Prostate gland (tissue), 2 donors: ENCODE results near the gene HSH2D. TPM values are rescaled to one million over a fixed set of nuclear protein-coding genes. Genes with fewer than 3 reads are reported as not detected.
"Not testable (repeated sequence)": the region's sequence is repeated elsewhere in the genome, so short reads cannot be mapped to it uniquely, and the experiment has no call there.

Source experiments
- DNase-seq: peaks from one replicate; pipeline ENCODE4 v3.0.0-alpha.2; 2019; ENCODE audit warnings: low spot score
- H3K27ac ChIP-seq, 2 donors: fragments of 200-600 bp; sonication (generic); 2 replicates each; pipeline ENCODE4 v1.5.1; 2017 to 2019
- H3K27me3 ChIP-seq: fragments of 200-600 bp; sonication (generic); replicated peaks from 2 replicates; pipeline ENCODE4 v1.5.1; 2019; ENCODE audit not compliant: insufficient read depth
- H3K36me3 ChIP-seq, 2 donors: fragments of 200-600 bp; sonication (generic); 1 replicate in 1 of 2; 2 replicates in 1 of 2; pipeline versions ENCODE4 v1.5.1 to v1.8.1; 2017 to 2019
- H3K4me1 ChIP-seq: fragments of 200-600 bp; sonication (generic); replicated peaks from 2 replicates; pipeline ENCODE4 v1.5.1; 2019
- H3K4me3 ChIP-seq, 2 donors: fragments of 200-600 bp; sonication (generic); 2 replicates each; pipeline ENCODE4 v1.5.1; 2017 to 2019
- H3K9me3 ChIP-seq: fragments of 200-600 bp; sonication (generic); 2 replicates; pipeline ENCODE4 v1.5.1; 2017
- POLR2A ChIP-seq: fragments of 450-650 bp; IDR thresholded peaks from one replicate; pipeline ENCODE4 v1.6.1; 2016; ENCODE audit warnings: antibody characterized with exemption, mild to moderate bottlenecking
- POLR2AphosphoS5 ChIP-seq: sonication (generic); formaldehyde crosslinking; IDR thresholded peaks from one replicate; pipeline ENCODE4 v1.6.1; 2017; ENCODE audit warnings: antibody characterized with exemption
- WGBS: methylation state at CpG from one replicate; pipeline ENCODE4 v1.1.5; 2018; 5-methylcytosine and 5-hydroxymethylcytosine counted together
- intact Hi-C: fragments of 100-400 bp; cut with DNase I; formaldehyde crosslinking; loops from one replicate; pipeline ENCODE4 v1.14.2; 2022
- total RNA-seq, 2 donors: library from RNA; depleted of rRNA; stranded (reverse); fragments of >200 nt; gene quantifications; one replicate each; pipeline ENCODE4 v1.1.0, GENCODE V29; 2016
- TF ChIP-seq, protein P1 (sequence below), 4 experiments: fragments of 200-600 bp in 2 of 4; fragments of 450-650 bp in 2 of 4; sonication (generic) in 2 of 4; IDR thresholded peaks; 1 replicate in 3 of 4; 2 replicates in 1 of 4; pipeline ENCODE4 v1.5.1; 2016 to 2019; ENCODE audit warnings: antibody characterized with exemption in 4 of 4, mild to moderate bottlenecking in 2 of 4, moderate library complexity in 2 of 4

The HSH2D gene
- total RNA-seq, 2 donors from 2014 or later = 12.6 to 13.5 TPM

DNA sequence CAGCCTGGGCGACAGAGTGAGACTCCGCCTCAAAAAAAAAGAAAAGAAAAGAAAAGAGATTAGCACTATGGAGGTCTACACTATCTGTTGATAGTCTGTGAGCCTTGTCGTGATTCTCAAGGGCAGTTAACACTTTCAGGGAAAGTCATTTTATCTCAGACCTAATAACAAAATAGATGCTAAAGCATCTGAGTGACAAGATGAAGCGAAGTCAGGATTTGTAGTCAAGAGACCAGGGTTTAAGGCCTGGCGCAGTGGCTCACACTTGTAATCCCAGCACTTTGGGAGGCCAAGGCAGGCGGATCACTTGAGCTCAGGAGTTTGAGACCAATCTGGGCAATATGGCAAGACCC, 45.1 kb upstream of the HSH2D start:
- TF ChIP-seq, protein P1, sequence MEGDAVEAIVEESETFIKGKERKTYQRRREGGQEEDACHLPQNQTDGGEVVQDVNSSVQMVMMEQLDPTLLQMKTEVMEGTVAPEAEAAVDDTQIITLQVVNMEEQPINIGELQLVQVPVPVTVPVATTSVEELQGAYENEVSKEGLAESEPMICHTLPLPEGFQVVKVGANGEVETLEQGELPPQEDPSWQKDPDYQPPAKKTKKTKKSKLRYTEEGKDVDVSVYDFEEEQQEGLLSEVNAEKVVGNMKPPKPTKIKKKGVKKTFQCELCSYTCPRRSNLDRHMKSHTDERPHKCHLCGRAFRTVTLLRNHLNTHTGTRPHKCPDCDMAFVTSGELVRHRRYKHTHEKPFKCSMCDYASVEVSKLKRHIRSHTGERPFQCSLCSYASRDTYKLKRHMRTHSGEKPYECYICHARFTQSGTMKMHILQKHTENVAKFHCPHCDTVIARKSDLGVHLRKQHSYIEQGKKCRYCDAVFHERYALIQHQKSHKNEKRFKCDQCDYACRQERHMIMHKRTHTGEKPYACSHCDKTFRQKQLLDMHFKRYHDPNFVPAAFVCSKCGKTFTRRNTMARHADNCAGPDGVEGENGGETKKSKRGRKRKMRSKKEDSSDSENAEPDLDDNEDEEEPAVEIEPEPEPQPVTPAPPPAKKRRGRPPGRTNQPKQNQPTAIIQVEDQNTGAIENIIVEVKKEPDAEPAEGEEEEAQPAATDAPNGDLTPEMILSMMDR (IDR thresholded peaks at IDR 0.05) = no peak
- TF ChIP-seq POLR2A = no peak
- no peak for TF ChIP-seq POLR2AphosphoS5
- Histone ChIP-seq H3K4me3 (no peak overlapping the region), H3K36me3 (peaks cover 0 to 23% of the 10 kb centered on the region in 2 donors), H3K27me3 (no peaks in the 10 kb centered on the region), H3K4me1 (no peaks in the 10 kb centered on the region), H3K9me3 (no peaks in the 10 kb centered on the region), H3K27ac (peak overlapping the region; percentile 77 to 89)
- WGBS = 88% methylated on average over 6 of the region's 6 CpGs
- intact Hi-C loops = no loop called here
- no peak for DNase-seq

DNA sequence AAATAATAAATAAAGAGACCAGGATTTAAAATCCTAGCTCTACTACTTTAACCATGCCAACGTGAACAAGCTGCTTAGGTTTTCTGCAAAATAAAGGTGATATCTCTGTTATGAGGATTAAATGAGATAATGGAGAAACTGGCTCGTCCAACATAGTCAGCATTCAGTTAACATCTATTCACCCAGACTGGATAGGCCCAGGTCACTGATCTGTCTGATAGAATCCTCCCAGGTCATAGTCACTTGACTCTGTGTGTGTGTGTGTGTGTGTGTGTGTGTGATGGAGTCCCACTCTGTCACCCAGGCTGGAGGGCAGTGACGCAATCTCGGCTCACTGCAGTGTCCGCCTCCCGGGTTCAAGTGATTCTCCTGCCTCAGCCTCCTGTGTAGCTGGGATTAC, 44.7 kb upstream of the HSH2D start:
- 94% methylated on average over 6 of the region's 6 CpGs for WGBS
- TF ChIP-seq, protein P1 (IDR thresholded peaks at IDR 0.05) = no peak
- TF ChIP-seq POLR2A (no peak), POLR2AphosphoS5 (no peak)
- intact Hi-C loops = no loop called here
- Histone ChIP-seq H3K27ac (peak overlapping the region; percentile 77 to 89), H3K27me3 (no peaks in the 10 kb centered on the region), H3K36me3 (peaks cover 0 to 27% of the 10 kb centered on the region in 2 donors), H3K9me3 (no peaks in the 10 kb centered on the region), H3K4me1 (no peaks in the 10 kb centered on the region), H3K4me3 (no peak overlapping the region)
- no peak for DNase-seq

DNA sequence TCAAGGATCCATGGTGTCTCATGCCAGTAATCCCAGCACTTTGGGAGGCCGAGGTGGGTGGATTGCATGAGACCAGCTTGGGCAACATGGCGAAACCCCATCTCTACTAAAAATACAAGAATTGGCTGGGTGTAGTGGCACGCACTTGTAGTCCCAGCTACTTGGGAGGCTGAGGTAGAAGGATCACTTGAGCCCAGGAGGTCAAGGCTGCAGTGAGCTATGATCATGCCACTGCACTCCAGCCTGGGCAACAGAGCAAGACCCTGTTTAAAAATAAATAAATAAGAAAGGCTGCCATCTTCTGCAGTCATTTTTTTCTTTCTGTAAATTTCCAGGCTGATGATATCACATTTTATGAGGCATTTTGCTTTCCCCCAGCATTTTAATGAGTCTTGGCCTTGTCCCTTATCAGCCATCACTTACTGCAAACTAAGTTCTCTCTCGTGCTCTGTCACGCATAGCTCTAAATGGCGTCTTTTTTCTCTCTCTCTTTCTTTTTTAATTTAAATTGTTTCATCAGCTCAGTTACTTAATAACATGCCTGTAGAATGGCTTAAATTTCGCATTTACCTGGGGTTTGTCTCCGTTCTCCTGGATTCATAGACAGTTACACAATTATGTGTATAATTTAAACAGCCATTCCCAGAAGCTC, 44.0 kb upstream of the HSH2D start:
- H3K27ac ChIP-seq = peak overlapping the region; percentile 77 to 89
- H3K4me1 ChIP-seq, H3K9me3 ChIP-seq, H3K4me3 ChIP-seq, H3K27me3 ChIP-seq, DNase-seq, intact Hi-C loops: not testable (repeated sequence)
- H3K36me3 ChIP-seq = peaks cover 0 to 27% of the 10 kb centered on the region in 2 donors
- peak; percentile 86 for TF ChIP-seq POLR2AphosphoS5
- WGBS = 47% methylated on average over 8 of the region's 8 CpGs

DNA sequence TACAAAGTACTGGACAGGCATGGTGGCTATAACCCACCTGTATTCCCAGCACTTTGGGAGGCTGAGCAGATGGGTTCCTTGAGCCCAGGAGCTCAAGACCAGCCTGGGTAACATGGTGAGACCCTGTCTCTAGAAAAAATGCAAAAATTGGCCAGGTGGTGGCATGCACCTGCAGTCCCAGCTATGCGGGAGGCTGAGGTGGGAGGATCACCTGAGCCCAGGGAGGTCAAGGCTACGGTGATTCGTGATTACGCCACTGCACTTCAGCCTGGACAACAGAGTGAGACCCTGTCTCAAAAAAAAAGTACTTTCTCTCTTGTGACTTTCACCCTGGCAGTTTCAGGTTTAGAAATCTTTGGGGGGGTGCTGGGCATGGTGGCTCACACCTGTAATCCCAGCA, 43.0 kb upstream of the HSH2D start:
- TF ChIP-seq POLR2AphosphoS5 (no peak), POLR2A (no peak)
- TF ChIP-seq, protein P1 (IDR thresholded peaks at IDR 0.05) = no peak
- no peak for DNase-seq
- no peaks in the 10 kb centered on the region for H3K4me1 ChIP-seq
- intact Hi-C loops = no loop called here
- no peak overlapping the region for H3K4me3 ChIP-seq
- peaks cover 0 to 22% of the 10 kb centered on the region in 2 donors for H3K36me3 ChIP-seq
- H3K27me3 ChIP-seq = no peaks in the 10 kb centered on the region
- H3K27ac ChIP-seq = peak overlapping the region; percentile 77 to 89
- 84% methylated on average over 4 of the region's 4 CpGs for WGBS
- no peaks in the 10 kb centered on the region for H3K9me3 ChIP-seq

DNA sequence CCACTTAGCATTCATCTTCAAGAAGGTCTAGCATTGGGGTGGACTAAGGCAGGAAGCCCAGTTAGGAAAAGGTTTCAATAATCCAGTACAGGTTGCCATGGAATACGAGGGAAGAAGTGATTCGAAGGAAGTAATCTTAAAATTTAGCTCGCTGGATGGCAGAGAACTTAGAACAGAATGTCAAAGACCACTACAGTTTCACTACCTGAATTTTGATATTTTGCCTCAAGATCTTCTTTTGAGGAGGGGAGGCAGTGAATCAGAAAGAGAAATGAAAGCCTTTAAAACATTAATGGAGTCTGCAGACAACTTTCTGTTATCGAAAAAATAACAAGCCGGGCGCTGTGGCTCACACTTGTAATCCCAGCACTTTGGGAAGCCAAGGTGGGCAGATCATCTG, 38.8 kb upstream of the HSH2D start:
- WGBS = 91% methylated on average over 6 of the region's 6 CpGs
- Histone ChIP-seq H3K36me3 (peaks cover 0 to 22% of the 10 kb centered on the region in 2 donors), H3K9me3 (no peaks in the 10 kb centered on the region), H3K27ac (no peak overlapping the region), H3K4me1 (no peaks in the 10 kb centered on the region), H3K4me3 (no peak overlapping the region), H3K27me3 (no peaks in the 10 kb centered on the region)
- DNase-seq = no peak
- intact Hi-C loops = no loop called here
- TF ChIP-seq POLR2AphosphoS5 (no peak), POLR2A (no peak)
- TF ChIP-seq, protein P1 (IDR thresholded peaks at IDR 0.05) = no peak
